Endothelial cell of umbilical vein (primary cell): Measurements from ENCODE around the gene PKHD1. TPM values are rescaled to one million over a fixed set of nuclear protein-coding genes. Genes with fewer than 3 reads are reported as not detected.

Source experiments
- BruUV-seq: library from RNA; stranded (reverse); fragments of 400-500 nt; replicated peaks from 2 replicates; lab custom pipeline; 2021; lab: Mats Ljungman, UMichigan
- CTCF ChIA-PET: fragments of 300-600, 350-600 bp; sonication (Branson Sonifier 250); formaldehyde crosslinking; loops from one replicate; lab custom pipeline; 2021; ENCODE audit warnings: antibody characterized with exemption, inconsistent platforms; lab: Charles Lee
- POLR2A ChIA-PET: fragments of 300-600, 350-600 bp; sonication (Branson Sonifier 250); formaldehyde crosslinking; loops from one replicate; lab custom pipeline; 2021; ENCODE audit warnings: antibody characterized with exemption, inconsistent platforms; lab: Charles Lee
- DNase-seq: peaks from one replicate; pipeline ENCODE4 v3.0.0-alpha.2; 2011; ENCODE audit warnings: low read depth, low spot score
- FAIRE-seq: peaks from 2 replicates; lab custom pipeline; 2011; peaks lifted over from hg19 to GRCh38; lab: Jason Lieb, UNC
- H2AFZ ChIP-seq: 2 replicates; pipeline ENCODE4 v1.6.0; 2012; ENCODE audit warnings: low read depth, low read length, control low read depth, inconsistent platforms
- H3K27ac ChIP-seq: 2 replicates; pipeline ENCODE4 v1.5.1; 2011; ENCODE audit warnings: low read depth, mild to moderate bottlenecking, control low read depth, low read length, moderate library complexity; ENCODE audit not compliant: insufficient read depth
- H3K27me3 ChIP-seq, 2 experiments: 2 replicates each; pipeline versions ENCODE4 v1.6.0 to v1.6.1; 2011; ENCODE audit warnings: low read length in 2 of 2, mixed read lengths in 1 of 2; ENCODE audit not compliant: control insufficient read depth in 2 of 2, insufficient read depth in 2 of 2
- H3K36me3 ChIP-seq, 2 experiments: 2 replicates in 1 of 2; 3 replicates in 1 of 2; pipeline ENCODE4 v1.5.1; 2011; ENCODE audit warnings: low read length in 2 of 2, mild to moderate bottlenecking in 1 of 2, moderate library complexity in 1 of 2; ENCODE audit not compliant: control insufficient read depth in 2 of 2, insufficient read depth in 2 of 2; ENCODE audit errors: extremely low read depth in 1 of 2
- H3K4me1 ChIP-seq: 3 replicates; pipeline ENCODE4 v1.5.1; 2011; ENCODE audit warnings: mild to moderate bottlenecking, low read length; ENCODE audit not compliant: control insufficient read depth, insufficient read depth; ENCODE audit errors: extremely low read depth
- H3K4me2 ChIP-seq: 2 replicates; pipeline ENCODE4 v1.6.1; 2011; ENCODE audit warnings: low read length, control low read depth, mixed read lengths; ENCODE audit not compliant: insufficient read depth
- H3K4me3 ChIP-seq, 3 experiments: fragments of 200-600 bp in 1 of 3; sonication (generic), shearing (Covaris generic) in 1 of 3; replicated peaks in 1 of 3; 2 replicates each; pipeline ENCODE4 v1.5.1; 2011 to 2016; ENCODE audit warnings: control low read depth in 3 of 3, low read length in 3 of 3, mild to moderate bottlenecking in 2 of 3, inconsistent platforms in 1 of 3, low read depth in 1 of 3, moderate library complexity in 1 of 3; ENCODE audit not compliant: insufficient read depth in 1 of 3
- H3K79me2 ChIP-seq: 2 replicates; pipeline ENCODE4 v1.6.0; 2012; ENCODE audit warnings: low read length, inconsistent platforms; ENCODE audit not compliant: control insufficient read depth, insufficient read depth
- H3K9ac ChIP-seq: replicated peaks from 2 replicates; pipeline ENCODE3; 2011; ENCODE audit warnings: low read length, control low read depth; ENCODE audit not compliant: insufficient read depth; ENCODE audit errors: extremely low read depth
- H3K9me1 ChIP-seq: replicated peaks from 3 replicates; pipeline ENCODE4 v1.6.0; 2011; ENCODE audit warnings: mild to moderate bottlenecking, low read length; ENCODE audit not compliant: control insufficient read depth, insufficient read depth; ENCODE audit errors: extremely low read depth
- H3K9me3 ChIP-seq: replicated peaks from 2 replicates; pipeline ENCODE4 v1.5.1; 2012; ENCODE audit warnings: low read length, inconsistent platforms; ENCODE audit not compliant: control insufficient read depth, insufficient read depth
- H4K20me1 ChIP-seq: replicated peaks from 2 replicates; pipeline ENCODE3; 2011; ENCODE audit warnings: mild to moderate bottlenecking, low read length; ENCODE audit not compliant: control insufficient read depth, insufficient read depth; ENCODE audit errors: extremely low read depth
- EZH2 ChIP-seq: IDR thresholded peaks from 2 replicates; pipeline ENCODE4 v1.6.1; 2012; ENCODE audit warnings: borderline replicate concordance, low read depth, mild to moderate bottlenecking, moderate library complexity, low read length, inconsistent platforms; ENCODE audit not compliant: severe bottlenecking
- FOS ChIP-seq: IDR thresholded peaks from 2 replicates; pipeline ENCODE4 v1.6.1; 2011; ENCODE audit warnings: mild to moderate bottlenecking, low read length, moderate library complexity, borderline replicate concordance; ENCODE audit not compliant: insufficient read depth
- GATA2 ChIP-seq: IDR thresholded peaks from 2 replicates; pipeline ENCODE4 v1.7.0; 2011; ENCODE audit warnings: low read depth, mild to moderate bottlenecking, moderate library complexity, mixed read lengths, low read length; ENCODE audit not compliant: insufficient read length, insufficient read depth
- JUN ChIP-seq: IDR thresholded peaks from 2 replicates; pipeline ENCODE4 v1.6.1; 2011; ENCODE audit warnings: borderline replicate concordance, low read depth; ENCODE audit not compliant: insufficient read length, insufficient read depth
- MAX ChIP-seq: IDR thresholded peaks from 2 replicates; pipeline ENCODE4 v1.6.1; 2011; ENCODE audit not compliant: insufficient read depth, insufficient read length
- MYC ChIP-seq: IDR thresholded peaks from one replicate; pipeline ENCODE4 v1.6.1; 2011; ENCODE audit warnings: mild to moderate bottlenecking, low read depth, low read length
- POLR2A ChIP-seq: IDR thresholded peaks from 2 replicates; pipeline ENCODE4 v1.6.1; 2012; ENCODE audit warnings: low read depth, mild to moderate bottlenecking, control low read depth, low read length
- POLR2AphosphoS5 ChIP-seq: IDR thresholded peaks from 2 replicates; pipeline ENCODE4 v1.6.1; 2012; ENCODE audit warnings: low read depth, mild to moderate bottlenecking, control low read depth, low read length, moderate library complexity; ENCODE audit not compliant: insufficient read depth
- dilution Hi-C: fragments of 300-500 bp; cut with MboI; formaldehyde crosslinking; loops from one replicate; pipeline ENCODE4 v1.15.0; 2019; ENCODE audit warnings: low sequenced_read_pairs; ENCODE audit not compliant: extremely low pct_ligation_motif_present
- intact Hi-C: fragments of 100-400 bp; cut with micrococcal nuclease; formaldehyde crosslinking; loops from one replicate; pipeline ENCODE4 v1.10.0; 2022
- polyA plus RNA-seq, 4 experiments: library from polyadenylated mRNA; depleted of rRNA in 3 of 4; stranded (reverse) in 3 of 4; unstranded in 1 of 4; fragments of >200 nt; gene quantifications; 2 replicates each; pipeline versions ENCODE4 v1.2.1 to v1.2.3, GENCODE V29; 2011 to 2012; ENCODE audit warnings: missing spikeins in 1 of 4
- total RNA-seq: library from RNA; stranded (reverse); gene quantifications from 2 replicates; pipeline ENCODE4 v1.2.3, GENCODE V29; 2021
- TF ChIP-seq, protein P1 (sequence below), 2 donors: IDR thresholded peaks; 1 replicate in 1 of 2; 2 replicates in 1 of 2; pipeline ENCODE4 v1.5.1; 2011; ENCODE audit warnings: low read length in 2 of 2, mild to moderate bottlenecking in 2 of 2, moderate library complexity in 2 of 2, control low read depth in 1 of 2, inconsistent platforms in 1 of 2, low read depth in 1 of 2; ENCODE audit not compliant: insufficient read depth in 1 of 2; ENCODE audit errors: extremely low read depth in 1 of 2

The PKHD1 gene
- total and polyA plus RNA-seq, 2 donors (not counting 3 experiments of a cell fraction or from before 2014, with no cell fraction given) = not detected

DNA sequence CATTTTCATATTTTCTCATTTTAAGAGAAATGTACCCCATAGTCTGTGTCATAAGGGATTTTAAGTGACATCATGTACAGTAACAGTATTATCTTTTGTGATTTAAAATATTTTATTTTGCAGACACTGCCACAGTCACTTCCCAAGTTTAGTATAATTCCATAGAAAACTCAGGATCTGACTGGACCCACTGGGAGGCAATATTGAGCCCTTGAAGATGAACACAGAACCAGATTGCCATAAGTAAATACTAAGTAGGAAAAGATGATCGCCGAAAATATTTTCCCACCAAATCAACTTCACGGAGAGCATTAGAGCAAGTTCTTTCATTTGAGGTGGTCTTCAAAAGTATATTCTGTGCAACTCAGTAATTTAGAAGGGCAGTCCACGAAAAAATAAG, 17.6 kb upstream of the PKHD1 start:
- intact Hi-C loops = loop anchor here (5.0 kb wide), 1 partner anchor 842 kb away; no protein-coding TSS in a partner anchor
- TF ChIP-seq EZH2 (no peak), POLR2AphosphoS5 (no peak), MAX (no peak), POLR2A (no peak), JUN (no peak), MYC (no peak), GATA2 (no peak), FOS (no peak)
- TF ChIP-seq, protein P1, sequence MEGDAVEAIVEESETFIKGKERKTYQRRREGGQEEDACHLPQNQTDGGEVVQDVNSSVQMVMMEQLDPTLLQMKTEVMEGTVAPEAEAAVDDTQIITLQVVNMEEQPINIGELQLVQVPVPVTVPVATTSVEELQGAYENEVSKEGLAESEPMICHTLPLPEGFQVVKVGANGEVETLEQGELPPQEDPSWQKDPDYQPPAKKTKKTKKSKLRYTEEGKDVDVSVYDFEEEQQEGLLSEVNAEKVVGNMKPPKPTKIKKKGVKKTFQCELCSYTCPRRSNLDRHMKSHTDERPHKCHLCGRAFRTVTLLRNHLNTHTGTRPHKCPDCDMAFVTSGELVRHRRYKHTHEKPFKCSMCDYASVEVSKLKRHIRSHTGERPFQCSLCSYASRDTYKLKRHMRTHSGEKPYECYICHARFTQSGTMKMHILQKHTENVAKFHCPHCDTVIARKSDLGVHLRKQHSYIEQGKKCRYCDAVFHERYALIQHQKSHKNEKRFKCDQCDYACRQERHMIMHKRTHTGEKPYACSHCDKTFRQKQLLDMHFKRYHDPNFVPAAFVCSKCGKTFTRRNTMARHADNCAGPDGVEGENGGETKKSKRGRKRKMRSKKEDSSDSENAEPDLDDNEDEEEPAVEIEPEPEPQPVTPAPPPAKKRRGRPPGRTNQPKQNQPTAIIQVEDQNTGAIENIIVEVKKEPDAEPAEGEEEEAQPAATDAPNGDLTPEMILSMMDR (IDR thresholded peaks at IDR 0.05; ENCODE audit: extremely low read depth in 1 of 2, insufficient read depth in 1 of 2, low read depth in 1 of 2, low read length in 2 of 2) = no peak
- H3K27me3 ChIP-seq = no peaks in the 10 kb centered on the region
- no TSS peak for BruUV-seq
- H3K36me3 ChIP-seq = no peaks in the 10 kb centered on the region
- dilution Hi-C loops = no loop called here
- ChIA-PET CTCF (no interaction called here), POLR2A (no interaction called here)
- no peak overlapping the region for H3K27ac ChIP-seq
- H3K9me1 ChIP-seq = no peaks in the 10 kb centered on the region
- H3K9me3 ChIP-seq = no peaks in the 10 kb centered on the region
- no peaks in the 10 kb centered on the region for H3K79me2 ChIP-seq
- no peak overlapping the region for H3K4me2 ChIP-seq
- FAIRE-seq (no peak), DNase-seq (no peak)
- H2AFZ ChIP-seq = no peak overlapping the region
- no peak overlapping the region for H3K4me3 ChIP-seq
- H4K20me1 ChIP-seq = no peaks in the 10 kb centered on the region
- no peak overlapping the region for H3K9ac ChIP-seq
- H3K4me1 ChIP-seq = no peaks in the 10 kb centered on the region
